GM21515 (cell line): ENCODE measurements around the gene H1-8.

ENCODE experiments used
- ATAC-seq: cut with Tn5 transposase; IDR thresholded peaks from one replicate; pipeline ENCODE4 v1.9.1; 2021; ENCODE audit not compliant: unreplicated experiment

The H1-8 gene

GRCh38 chr3:129555153-129555550, 12.2 kb downstream of the H1-8 start:
- no peak for ATAC-seq

GRCh38 chr3:129555616-129556357, 12.8 kb downstream of the H1-8 start:
- no peak for ATAC-seq

- ATAC-seq, result no peak
These were observed 13.4 kb downstream of the H1-8 start for GRCh38 chr3:129556358-129556695.

GRCh38 chr3:129556890-129557547, 14.0 kb downstream of the H1-8 start:
- no peak for ATAC-seq

GRCh38 chr3:129557548-129557894, 14.5 kb downstream of the H1-8 start:
- no peak for ATAC-seq

- ATAC-seq, result no peak
These were observed 15.3 kb downstream of the H1-8 start for GRCh38 chr3:129558081-129558771.

- no peak for ATAC-seq
These were observed 16.0 kb downstream of the H1-8 start for GRCh38 chr3:129558772-129559564.

GRCh38 chr3:129559565-129560079, 16.6 kb downstream of the H1-8 start:
- no peak for ATAC-seq

GRCh38 chr3:129560269-129560787, 17.4 kb downstream of the H1-8 start:
- ATAC-seq, result no peak

GRCh38 chr3:129560911-129561594, 18.1 kb downstream of the H1-8 start:
- ATAC-seq, result no peak

- ATAC-seq, result no peak
These were observed 18.8 kb downstream of the H1-8 start for GRCh38 chr3:129561619-129562248.

GRCh38 chr3:129562803-129563202, 19.8 kb downstream of the H1-8 start:
- no peak for ATAC-seq

GRCh38 chr3:129563332-129563731, 20.4 kb downstream of the H1-8 start:
- ATAC-seq, result no peak

- no peak for ATAC-seq
These were observed 21.0 kb downstream of the H1-8 start for GRCh38 chr3:129563850-129564535.

- ATAC-seq, result no peak
These were observed 22.1 kb downstream of the H1-8 start for GRCh38 chr3:129564981-129565644.

GRCh38 chr3:129565902-129566301, 22.9 kb downstream of the H1-8 start:
- ATAC-seq, result no peak

- no peak for ATAC-seq
These were observed 24.3 kb downstream of the H1-8 start for GRCh38 chr3:129567176-129567705.

GRCh38 chr3:129567939-129568338, 25.0 kb downstream of the H1-8 start:
- ATAC-seq, result no peak

GRCh38 chr3:129569856-129570255, 26.9 kb downstream of the H1-8 start:
- ATAC-seq, result no peak
